Activated T-helper 1 cell treated with anti-CD3 and anti-CD28 coated beads, Interleukin-12 subunit alpha, Interleukin-12 subunit beta, Interleukin-2, Interleukin-4 antibody, amounts not matched to agents 30 ng/mL and 10 ng/mL and 1 ng/mL, durations not matched to agents 14 hours and 24 hours and 36 hours (primary cell): ENCODE data around the gene RPS28. TPM values are rescaled to one million over a fixed set of nuclear protein-coding genes. Genes with fewer than 3 reads are reported as not detected.
"Not testable (repeated sequence)": the region's sequence is repeated elsewhere in the genome, so short reads cannot be mapped to it uniquely, and the experiment has no call there.

ENCODE experiments used
- DNase-seq: peaks from one replicate; pipeline ENCODE4 v3.0.0; 2021; ENCODE audit warnings: low spot score
- H3K27ac Mint-ChIP-seq: one replicate; pipeline ENCODE4 v1.8.0; 2021; ENCODE audit warnings: mild to moderate bottlenecking, mixed read lengths
- H3K27me3 Mint-ChIP-seq: one replicate; pipeline ENCODE4 v1.8.0; 2022; ENCODE audit warnings: mild to moderate bottlenecking, moderate library complexity, mixed read lengths; ENCODE audit not compliant: insufficient read depth
- H3K36me3 Mint-ChIP-seq: one replicate; pipeline ENCODE4 v1.8.0; 2021; ENCODE audit warnings: low read depth, mixed read lengths
- H3K4me1 Mint-ChIP-seq: one replicate; pipeline ENCODE4 v1.8.0; 2021; ENCODE audit warnings: low read depth, mixed read lengths
- H3K4me3 Mint-ChIP-seq: one replicate; pipeline ENCODE4 v1.8.0; 2021; ENCODE audit warnings: mild to moderate bottlenecking, moderate library complexity, mixed read lengths
- H3K9me3 Mint-ChIP-seq: one replicate; pipeline ENCODE4 v1.8.0; 2021; ENCODE audit warnings: mixed read lengths
- intact Hi-C: fragments of 100-400 bp; cut with micrococcal nuclease; formaldehyde crosslinking; loops from one replicate; pipeline ENCODE4 v1.15.1; 2024
- total RNA-seq: library from RNA; stranded (reverse); gene quantifications from 2 replicates; pipeline ENCODE4 v1.2.3, GENCODE V29; 2022

RPS28 gene
- total RNA-seq: 1,836 and 1,872 TPM in 2 replicates

DNA sequence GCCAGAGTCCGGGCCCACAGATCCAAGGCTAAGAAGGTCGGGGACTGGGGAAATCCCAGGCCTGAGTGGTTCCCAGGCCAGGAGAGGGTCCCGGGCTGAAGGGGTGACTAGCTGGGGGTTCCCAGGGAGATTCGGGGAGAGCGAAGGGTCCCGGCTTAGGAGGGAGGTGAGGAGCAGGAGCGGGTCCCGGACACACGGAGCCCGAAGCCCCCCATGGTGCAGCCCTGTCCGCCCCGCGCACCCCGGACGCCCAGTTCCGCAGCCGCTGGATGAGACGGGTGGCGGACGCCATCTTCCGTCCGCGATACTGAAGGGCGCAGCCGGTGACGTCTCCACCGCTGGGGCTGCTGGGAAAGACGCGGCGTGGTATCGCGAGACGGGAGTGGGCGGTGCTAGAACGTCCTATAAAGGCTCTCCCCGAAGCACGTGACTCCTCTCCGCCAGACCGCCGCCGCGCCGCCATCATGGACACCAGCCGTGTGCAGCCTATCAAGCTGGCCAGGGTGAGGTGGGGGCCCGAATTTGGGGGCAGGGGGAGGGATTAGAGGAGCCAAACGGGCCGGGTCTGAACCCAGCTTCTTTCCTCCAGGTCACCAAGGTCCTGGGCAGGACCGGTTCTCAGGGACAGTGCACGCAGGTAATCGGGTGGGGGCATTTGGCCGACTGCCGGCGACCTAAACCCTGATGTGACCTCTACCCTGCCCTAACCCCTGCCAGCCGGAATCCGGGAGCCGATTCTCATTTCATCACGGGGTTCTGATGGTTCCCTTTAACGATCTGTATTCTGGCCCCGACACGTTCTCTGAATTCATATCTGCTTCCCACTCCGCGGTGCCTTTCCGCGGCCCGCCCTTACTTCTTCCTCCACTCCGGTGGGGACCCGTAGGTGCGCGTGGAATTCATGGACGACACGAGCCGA lies at the start of gene RPS28, which contains the start of gene NDUFA7:
RPS28 (plus strand) TSS at position 430 of the 919 bp plus-strand sequence; CDS start at position 465, 35 bp downstream.
NDUFA7 (minus strand) TSS at position 309 of the 919 bp plus-strand sequence; CDS start at position 292, 17 bp downstream.
- Mint-ChIP-seq H3K27me3 (no peaks in the 10 kb centered on the region), H3K4me1 (peaks cover 31% of the 10 kb centered on the region), H3K9me3 (no peaks in the 10 kb centered on the region), H3K4me3 (peak within 1 kb of the TSS; percentile 100), H3K27ac (peak within 1 kb of the TSS; percentile 99), H3K36me3 (peaks cover 20% of the 10 kb centered on the region)
- intact Hi-C loops: loop anchor here (1.0 to 5.0 kb wide), 7 partner anchors 13 to 378 kb away; partner anchors contain the start of genes CD320, KANK3, MARCHF2 and RAB11B
- DNase-seq: peak; percentile 96

GRCh38 chr19:8276508-8276907 lies 44.8 kb upstream of the RPS28 start:
- H3K27me3 Mint-ChIP-seq: not testable (repeated sequence)

DNA sequence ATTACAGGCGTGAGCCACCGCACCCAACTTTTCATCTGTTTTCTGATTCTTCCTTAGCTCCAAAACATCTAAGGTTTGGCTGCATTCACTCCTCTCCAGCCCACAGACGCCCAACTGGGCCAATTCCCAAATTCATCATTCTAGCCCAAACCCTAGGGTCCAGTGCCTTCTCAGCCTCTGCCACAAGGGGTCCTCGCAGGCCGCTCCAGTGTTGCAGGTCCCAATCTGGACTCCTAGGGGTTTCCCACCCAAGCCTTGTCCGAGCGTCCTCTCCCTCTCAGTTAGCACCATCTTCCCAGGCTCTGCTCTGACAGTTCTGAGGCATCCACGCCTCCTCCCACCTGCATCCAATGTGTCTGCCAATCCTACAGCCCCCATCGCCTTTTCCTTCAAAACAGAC lies 30.0 kb upstream of the RPS28 start:
- H3K4me1 Mint-ChIP-seq, DNase-seq, H3K36me3 Mint-ChIP-seq, H3K27ac Mint-ChIP-seq, H3K9me3 Mint-ChIP-seq, H3K4me3 Mint-ChIP-seq, intact Hi-C loops, H3K27me3 Mint-ChIP-seq: not testable (repeated sequence)

More at GRCh38 chr19:8276508-8276907, 44.8 kb upstream of the RPS28 start:
- H3K4me1 Mint-ChIP-seq, H3K36me3 Mint-ChIP-seq, intact Hi-C loops, H3K4me3 Mint-ChIP-seq, H3K27ac Mint-ChIP-seq, DNase-seq, H3K9me3 Mint-ChIP-seq: not testable (repeated sequence)

DNA sequence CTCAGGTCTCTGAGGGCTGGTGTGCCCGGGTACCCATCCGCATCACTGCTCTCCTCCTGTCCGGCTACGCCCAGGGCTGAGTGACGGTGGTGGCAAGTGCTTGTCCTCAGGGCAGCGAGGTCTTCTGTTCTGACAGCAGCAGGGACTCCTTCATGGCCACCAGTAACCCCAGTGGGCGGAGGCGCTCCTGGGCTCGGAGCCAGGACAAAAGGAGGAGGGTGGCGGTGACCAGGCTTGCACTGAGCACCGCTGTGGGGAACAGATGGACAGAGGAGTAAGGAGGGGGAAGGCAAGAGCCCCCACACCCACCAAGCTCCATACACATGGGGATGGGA lies 19.0 kb upstream of the RPS28 start:
- H3K9me3 Mint-ChIP-seq: no peaks in the 10 kb centered on the region
- H3K4me3 Mint-ChIP-seq: no peak overlapping the region
- H3K27ac Mint-ChIP-seq: no peak overlapping the region
- H3K27me3 Mint-ChIP-seq: no peaks in the 10 kb centered on the region
- no peak for DNase-seq
- intact Hi-C loops: no loop called here
- peaks cover 2% of the 10 kb centered on the region for H3K36me3 Mint-ChIP-seq
- peaks cover 14% of the 10 kb centered on the region for H3K4me1 Mint-ChIP-seq

GRCh38 chr19:8302734-8303133 lies 18.6 kb upstream of the RPS28 start:
- peaks cover 18% of the 10 kb centered on the region for H3K4me1 Mint-ChIP-seq
- no peak for DNase-seq
- H3K27me3 Mint-ChIP-seq: no peaks in the 10 kb centered on the region
- H3K4me3 Mint-ChIP-seq: no peak overlapping the region
- no peaks in the 10 kb centered on the region for H3K9me3 Mint-ChIP-seq
- peaks cover 2% of the 10 kb centered on the region for H3K36me3 Mint-ChIP-seq
- intact Hi-C loops: no loop called here
- H3K27ac Mint-ChIP-seq: no peak overlapping the region

DNA sequence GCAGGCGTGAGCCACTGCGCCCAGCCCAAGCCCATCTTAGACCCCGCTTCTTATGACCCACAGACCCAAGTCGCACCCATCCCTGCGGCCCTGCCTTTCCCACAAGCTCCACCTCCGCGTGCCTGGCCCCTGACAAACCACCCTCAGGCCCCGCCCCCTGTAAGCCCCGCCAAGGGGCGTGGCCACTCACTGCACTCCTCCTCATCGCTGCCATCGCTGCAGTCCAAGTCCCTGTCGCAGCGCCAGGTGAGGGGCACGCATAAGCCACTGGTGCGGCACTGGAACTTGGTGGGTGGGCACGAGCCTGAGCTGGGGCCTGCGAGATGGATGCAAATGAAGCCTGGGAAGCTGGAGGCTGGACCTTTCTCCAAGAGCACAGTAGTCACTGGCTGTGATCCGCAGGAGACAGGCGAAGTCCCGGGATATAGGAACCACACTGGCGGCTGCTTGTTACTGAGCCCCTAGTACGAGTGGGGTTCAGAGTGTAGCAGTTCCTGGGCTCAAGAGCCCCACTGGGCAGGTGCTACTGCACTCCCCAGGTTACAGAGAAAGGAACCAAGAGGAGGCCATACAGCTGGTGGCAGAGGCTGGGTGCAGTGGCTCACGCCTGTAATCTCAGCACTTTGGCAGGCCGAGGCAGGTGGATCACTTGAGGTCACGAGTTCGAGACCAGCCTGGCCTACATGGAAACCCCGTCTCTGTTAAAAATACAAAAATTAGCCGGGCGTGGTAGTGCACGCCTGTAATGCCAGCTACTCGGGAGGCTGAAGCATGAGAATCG lies 16.3 kb upstream of the RPS28 start:
- Mint-ChIP-seq H3K4me1 (peaks cover 31% of the 10 kb centered on the region), H3K36me3 (peaks cover 8% of the 10 kb centered on the region), H3K27me3 (no peaks in the 10 kb centered on the region), H3K27ac (no peak overlapping the region), H3K9me3 (no peaks in the 10 kb centered on the region), H3K4me3 (no peak overlapping the region)
- intact Hi-C loops: no loop called here
- DNase-seq: no peak

DNA sequence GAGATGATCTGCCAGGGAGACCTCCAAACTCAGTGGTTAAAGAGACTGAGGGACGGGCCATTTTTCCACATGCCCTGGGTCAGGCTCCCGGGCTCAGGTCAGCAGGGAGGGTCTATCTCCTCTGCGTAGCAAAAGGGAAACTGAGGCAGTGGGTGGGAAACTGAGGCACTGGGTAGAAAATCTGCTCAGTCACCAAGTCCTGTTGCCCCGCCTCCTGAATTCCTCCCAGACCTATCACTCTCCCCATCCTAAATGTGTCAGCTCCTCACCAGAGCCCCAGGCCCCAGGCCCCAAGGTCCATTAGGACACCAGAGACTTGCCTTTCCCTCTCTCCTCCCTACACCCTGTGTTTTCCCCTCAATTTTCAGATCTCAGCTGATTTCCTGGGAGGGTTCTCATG lies 15.5 kb upstream of the RPS28 start:
- Mint-ChIP-seq H3K27ac (no peak overlapping the region), H3K9me3 (no peaks in the 10 kb centered on the region), H3K4me1 (peaks cover 31% of the 10 kb centered on the region), H3K4me3 (peak overlapping the region; percentile 89), H3K27me3 (no peaks in the 10 kb centered on the region), H3K36me3 (peaks cover 8% of the 10 kb centered on the region)
- DNase-seq: no peak
- intact Hi-C loops: no loop called here

GRCh38 chr19:8306235-8307054 lies 14.9 kb upstream of the RPS28 start:
- Mint-ChIP-seq H3K27me3 (no peaks in the 10 kb centered on the region), H3K4me1 (peaks cover 31% of the 10 kb centered on the region), H3K9me3 (no peaks in the 10 kb centered on the region), H3K4me3 (peak overlapping the region; percentile 89), H3K36me3 (peaks cover 11% of the 10 kb centered on the region), H3K27ac (peak overlapping the region; percentile 81)
- intact Hi-C loops: no loop called here
- no peak for DNase-seq

DNA sequence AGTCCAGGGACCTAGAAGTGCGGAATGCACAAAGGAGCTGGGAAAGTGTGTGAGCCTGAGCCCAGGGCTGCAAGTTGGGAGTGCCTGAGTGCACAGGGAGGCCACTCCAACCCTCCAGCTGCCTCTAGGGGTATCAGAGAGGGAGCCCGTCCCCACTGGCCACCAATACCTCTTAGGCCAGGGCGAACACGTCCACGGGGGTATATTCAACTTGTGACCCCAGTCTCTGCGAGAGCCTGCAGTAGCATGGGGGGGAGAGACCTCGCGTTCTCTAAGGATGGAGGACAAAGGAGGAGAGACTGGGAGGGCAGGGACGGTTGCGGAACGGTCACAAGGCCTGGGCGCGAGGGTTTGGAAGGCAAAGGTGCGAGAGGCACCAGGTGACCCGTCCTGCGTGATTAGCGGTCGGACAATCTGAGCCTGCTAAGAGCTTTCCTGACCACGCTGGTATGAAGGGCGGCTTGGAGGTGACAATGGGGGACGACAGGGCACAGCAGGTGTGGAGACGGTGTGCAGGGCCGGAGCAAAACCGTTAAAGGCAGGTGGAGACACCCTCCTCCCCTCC lies 13.8 kb upstream of the RPS28 start:
- peaks cover 11% of the 10 kb centered on the region for H3K36me3 Mint-ChIP-seq
- no peak for DNase-seq
- intact Hi-C loops: no loop called here
- no peaks in the 10 kb centered on the region for H3K9me3 Mint-ChIP-seq
- H3K4me1 Mint-ChIP-seq: peaks cover 31% of the 10 kb centered on the region
- no peaks in the 10 kb centered on the region for H3K27me3 Mint-ChIP-seq
- peak overlapping the region; percentile 81 for H3K27ac Mint-ChIP-seq
- peak overlapping the region; percentile 89 for H3K4me3 Mint-ChIP-seq

DNA sequence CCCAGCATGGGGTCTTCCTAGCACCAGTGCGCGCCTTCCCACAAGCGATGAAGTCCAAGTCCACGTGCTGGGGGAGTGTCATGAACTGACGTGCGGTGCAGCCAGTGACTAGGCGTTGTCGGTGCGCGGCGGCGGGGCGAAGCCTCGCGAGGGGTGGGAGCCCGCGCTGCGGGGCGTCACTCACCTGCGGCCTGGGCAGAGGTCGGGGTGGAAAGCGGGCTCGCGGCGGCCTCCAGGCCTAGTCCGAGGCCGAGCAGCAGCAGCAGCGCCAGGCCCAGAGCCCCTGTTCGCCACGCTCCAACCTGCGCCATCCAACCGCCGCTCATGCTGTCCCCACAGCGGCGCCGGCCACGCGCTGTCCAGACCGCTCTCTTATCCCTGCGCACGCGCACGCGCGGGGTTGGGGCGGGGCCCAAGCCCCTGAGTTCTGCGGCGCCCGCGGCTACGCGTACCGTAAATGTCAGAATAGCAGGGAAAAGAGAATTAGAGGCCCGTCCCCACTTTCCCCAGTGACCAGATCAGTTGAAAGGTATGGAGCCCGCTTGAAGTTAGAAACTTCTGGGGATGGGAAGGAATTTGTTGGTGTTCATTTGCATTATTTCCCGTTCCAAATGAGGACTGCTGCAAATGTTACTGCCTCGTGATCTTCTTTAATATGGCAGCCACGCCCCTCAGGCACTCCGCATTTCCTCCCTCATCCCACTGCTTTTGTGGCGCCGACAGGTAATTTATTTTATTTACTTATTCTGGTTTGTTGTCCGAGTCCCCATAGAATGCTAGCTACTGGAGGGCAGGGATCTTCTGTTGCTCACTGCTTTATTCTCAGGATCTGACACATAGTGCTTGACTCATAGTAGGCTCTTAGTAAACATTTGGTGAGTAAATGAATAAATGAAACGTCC lies 13.1 kb upstream of the RPS28 start, which contains the start of gene CD320:
CD320 (minus strand) TSS at position 394 of the 902 bp plus-strand sequence; CDS start at position 326, 68 bp downstream.
- intact Hi-C loops: loop anchor here (1.0 to 2.0 kb wide), 4 partner anchors 13 to 365 kb away; partner anchors contain the start of genes KANK3, NDUFA7, RAB11B and RPS28
- peaks cover 11% of the 10 kb centered on the region for H3K36me3 Mint-ChIP-seq
- H3K4me3 Mint-ChIP-seq: peak within 1 kb of the TSS; percentile 89
- H3K9me3 Mint-ChIP-seq: no peaks in the 10 kb centered on the region
- peak within 1 kb of the TSS; percentile 81 for H3K27ac Mint-ChIP-seq
- peak; percentile 84 for DNase-seq
- no peaks in the 10 kb centered on the region for H3K27me3 Mint-ChIP-seq
- peaks cover 31% of the 10 kb centered on the region for H3K4me1 Mint-ChIP-seq

DNA sequence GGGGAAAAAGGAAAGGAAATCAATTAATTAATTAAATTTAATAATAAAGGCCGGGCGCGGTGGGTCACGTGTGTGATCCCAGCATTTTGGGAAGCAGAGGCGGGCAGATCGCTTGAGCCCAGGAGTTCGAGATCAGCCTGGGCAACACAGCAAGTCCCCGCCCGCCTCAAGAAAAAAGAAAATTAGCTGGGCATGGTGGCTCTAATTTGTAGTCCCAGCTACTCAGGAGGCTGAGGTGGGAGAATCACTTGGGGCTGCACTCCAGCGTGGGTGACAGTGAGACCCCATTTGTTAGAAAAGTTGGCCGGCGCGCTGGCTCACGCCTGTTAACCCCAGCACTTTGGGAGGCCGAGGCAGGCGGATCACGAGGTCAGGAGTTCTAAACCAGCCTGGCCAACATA lies 12.4 kb upstream of the RPS28 start:
- Mint-ChIP-seq H3K4me3 (peak overlapping the region; percentile 89), H3K27me3 (no peaks in the 10 kb centered on the region), H3K4me1 (peaks cover 31% of the 10 kb centered on the region), H3K9me3 (no peaks in the 10 kb centered on the region), H3K36me3 (peaks cover 11% of the 10 kb centered on the region), H3K27ac (peak overlapping the region; percentile 81)
- intact Hi-C loops: loop anchor here (1.0 to 2.0 kb wide), 4 partner anchors 12 to 366 kb away; partner anchors contain the start of genes KANK3, NDUFA7, RAB11B and RPS28
- no peak for DNase-seq
